ENCODE data around the gene CD83.

The CD83 gene

DNA sequence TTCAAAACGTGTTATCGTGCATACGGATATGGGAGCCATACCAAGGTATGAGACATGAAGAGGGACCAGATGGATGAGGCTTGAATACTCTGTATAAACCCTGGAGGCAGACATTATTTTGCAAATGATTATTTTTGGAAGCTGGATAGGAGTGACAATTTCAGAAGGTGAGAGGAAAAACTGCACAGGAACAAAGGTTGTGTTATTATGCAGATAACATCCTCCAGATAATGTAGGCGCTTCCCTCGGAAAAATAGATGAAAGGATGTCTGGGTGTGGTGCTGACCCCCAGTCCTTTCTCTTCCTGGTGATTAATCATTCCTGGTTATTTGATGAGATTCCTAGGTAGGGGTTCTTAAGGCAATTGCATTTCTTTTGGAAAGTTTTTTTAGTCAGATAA, 36.4 kb upstream of the CD83 start:
- H3K4me3 ChIP-seq (replicated peaks; ENCODE audit: insufficient read depth, low read length) = no peak overlapping the region
- TF ChIP-seq, protein P1, sequence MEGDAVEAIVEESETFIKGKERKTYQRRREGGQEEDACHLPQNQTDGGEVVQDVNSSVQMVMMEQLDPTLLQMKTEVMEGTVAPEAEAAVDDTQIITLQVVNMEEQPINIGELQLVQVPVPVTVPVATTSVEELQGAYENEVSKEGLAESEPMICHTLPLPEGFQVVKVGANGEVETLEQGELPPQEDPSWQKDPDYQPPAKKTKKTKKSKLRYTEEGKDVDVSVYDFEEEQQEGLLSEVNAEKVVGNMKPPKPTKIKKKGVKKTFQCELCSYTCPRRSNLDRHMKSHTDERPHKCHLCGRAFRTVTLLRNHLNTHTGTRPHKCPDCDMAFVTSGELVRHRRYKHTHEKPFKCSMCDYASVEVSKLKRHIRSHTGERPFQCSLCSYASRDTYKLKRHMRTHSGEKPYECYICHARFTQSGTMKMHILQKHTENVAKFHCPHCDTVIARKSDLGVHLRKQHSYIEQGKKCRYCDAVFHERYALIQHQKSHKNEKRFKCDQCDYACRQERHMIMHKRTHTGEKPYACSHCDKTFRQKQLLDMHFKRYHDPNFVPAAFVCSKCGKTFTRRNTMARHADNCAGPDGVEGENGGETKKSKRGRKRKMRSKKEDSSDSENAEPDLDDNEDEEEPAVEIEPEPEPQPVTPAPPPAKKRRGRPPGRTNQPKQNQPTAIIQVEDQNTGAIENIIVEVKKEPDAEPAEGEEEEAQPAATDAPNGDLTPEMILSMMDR (IDR thresholded peaks at IDR 0.05; ENCODE audit: insufficient read depth, low read length) = no peak
- no peak for TF ChIP-seq SPI1 (IDR thresholded peaks at IDR 0.05; ENCODE audit: borderline replicate concordance, low read depth)
- no peak for TF ChIP-seq POLR2AphosphoS5 (IDR thresholded peaks at IDR 0.05; ENCODE audit: low read depth)
- TF ChIP-seq, protein P2, sequence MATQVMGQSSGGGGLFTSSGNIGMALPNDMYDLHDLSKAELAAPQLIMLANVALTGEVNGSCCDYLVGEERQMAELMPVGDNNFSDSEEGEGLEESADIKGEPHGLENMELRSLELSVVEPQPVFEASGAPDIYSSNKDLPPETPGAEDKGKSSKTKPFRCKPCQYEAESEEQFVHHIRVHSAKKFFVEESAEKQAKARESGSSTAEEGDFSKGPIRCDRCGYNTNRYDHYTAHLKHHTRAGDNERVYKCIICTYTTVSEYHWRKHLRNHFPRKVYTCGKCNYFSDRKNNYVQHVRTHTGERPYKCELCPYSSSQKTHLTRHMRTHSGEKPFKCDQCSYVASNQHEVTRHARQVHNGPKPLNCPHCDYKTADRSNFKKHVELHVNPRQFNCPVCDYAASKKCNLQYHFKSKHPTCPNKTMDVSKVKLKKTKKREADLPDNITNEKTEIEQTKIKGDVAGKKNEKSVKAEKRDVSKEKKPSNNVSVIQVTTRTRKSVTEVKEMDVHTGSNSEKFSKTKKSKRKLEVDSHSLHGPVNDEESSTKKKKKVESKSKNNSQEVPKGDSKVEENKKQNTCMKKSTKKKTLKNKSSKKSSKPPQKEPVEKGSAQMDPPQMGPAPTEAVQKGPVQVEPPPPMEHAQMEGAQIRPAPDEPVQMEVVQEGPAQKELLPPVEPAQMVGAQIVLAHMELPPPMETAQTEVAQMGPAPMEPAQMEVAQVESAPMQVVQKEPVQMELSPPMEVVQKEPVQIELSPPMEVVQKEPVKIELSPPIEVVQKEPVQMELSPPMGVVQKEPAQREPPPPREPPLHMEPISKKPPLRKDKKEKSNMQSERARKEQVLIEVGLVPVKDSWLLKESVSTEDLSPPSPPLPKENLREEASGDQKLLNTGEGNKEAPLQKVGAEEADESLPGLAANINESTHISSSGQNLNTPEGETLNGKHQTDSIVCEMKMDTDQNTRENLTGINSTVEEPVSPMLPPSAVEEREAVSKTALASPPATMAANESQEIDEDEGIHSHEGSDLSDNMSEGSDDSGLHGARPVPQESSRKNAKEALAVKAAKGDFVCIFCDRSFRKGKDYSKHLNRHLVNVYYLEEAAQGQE (IDR thresholded peaks at IDR 0.05; ENCODE audit: insufficient replicate concordance, low read depth) = no peak
- no peak for TF ChIP-seq GABPA (IDR thresholded peaks at IDR 0.05; ENCODE audit: low read depth)
- DNase-seq (ENCODE audit: low read depth in 1 of 2, low spot score in 1 of 2) = no peak
- no peaks in the 10 kb centered on the region for H3K27me3 ChIP-seq (ENCODE audit: insufficient read depth, poor library complexity, severe bottlenecking)
- no peak overlapping the region for H3K27ac ChIP-seq (replicated peaks)

DNA sequence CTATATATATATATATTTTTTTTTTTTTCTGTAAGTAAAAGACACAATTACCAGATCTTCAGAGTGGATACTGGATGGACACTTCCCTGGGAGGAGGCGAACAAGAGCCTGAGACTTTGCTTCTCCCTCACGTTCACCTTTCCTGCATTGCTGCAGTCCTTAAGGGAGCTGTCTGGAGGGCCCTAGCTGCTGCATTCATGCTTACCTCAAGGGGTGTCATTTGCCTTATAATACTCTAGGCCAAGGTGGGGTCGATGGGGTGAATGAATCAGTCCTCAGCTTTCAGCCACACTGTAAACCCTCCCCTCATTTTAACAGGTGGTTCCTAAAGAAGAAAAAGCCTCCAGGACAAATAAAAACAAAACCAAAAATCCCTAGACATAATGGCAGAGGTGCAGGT, 34.8 kb upstream of the CD83 start:
- DNase-seq (ENCODE audit: low read depth in 1 of 2, low spot score in 1 of 2) = no peak
- H3K27me3 ChIP-seq (ENCODE audit: insufficient read depth, poor library complexity, severe bottlenecking) = no peaks in the 10 kb centered on the region
- TF ChIP-seq SPI1 (IDR thresholded peaks at IDR 0.05; ENCODE audit: borderline replicate concordance, low read depth) = no peak
- TF ChIP-seq, protein P2 (IDR thresholded peaks at IDR 0.05; ENCODE audit: insufficient replicate concordance, low read depth) = no peak
- H3K4me3 ChIP-seq (replicated peaks; ENCODE audit: insufficient read depth, low read length) = no peak overlapping the region
- no peak overlapping the region for H3K27ac ChIP-seq (replicated peaks)

DNA sequence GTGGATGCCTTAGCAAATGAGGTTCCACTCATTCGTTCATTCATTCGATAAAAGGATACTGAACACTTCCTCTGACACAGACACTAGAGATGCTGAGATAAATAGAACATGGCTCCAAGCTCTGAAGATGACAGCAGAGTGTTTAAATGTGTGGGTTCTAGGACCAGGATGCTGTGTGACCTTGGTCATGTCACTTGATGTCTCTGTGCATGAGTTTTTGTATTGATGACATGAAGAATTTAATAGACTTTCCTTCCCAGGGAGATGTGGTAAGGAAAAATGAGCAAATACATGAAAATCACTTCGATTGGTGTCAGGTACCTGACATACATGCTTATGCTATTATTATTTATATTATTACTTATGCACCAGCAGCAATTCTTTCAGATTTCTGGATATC, 34.3 kb upstream of the CD83 start:
- Histone ChIP-seq H3K27ac (replicated peaks) (no peak overlapping the region), H3K4me3 (replicated peaks; ENCODE audit: insufficient read depth, low read length) (no peak overlapping the region), H3K27me3 (ENCODE audit: insufficient read depth, poor library complexity, severe bottlenecking) (no peaks in the 10 kb centered on the region)
- TF ChIP-seq POLR2AphosphoS5 (IDR thresholded peaks at IDR 0.05; ENCODE audit: low read depth) (no peak), GABPA (IDR thresholded peaks at IDR 0.05; ENCODE audit: low read depth) (no peak), SPI1 (IDR thresholded peaks at IDR 0.05; ENCODE audit: borderline replicate concordance, low read depth) (no peak)
- TF ChIP-seq, protein P2 (IDR thresholded peaks at IDR 0.05; ENCODE audit: insufficient replicate concordance, low read depth) = no peak
- DNase-seq (ENCODE audit: low read depth in 1 of 2, low spot score in 1 of 2) = no peak

DNA sequence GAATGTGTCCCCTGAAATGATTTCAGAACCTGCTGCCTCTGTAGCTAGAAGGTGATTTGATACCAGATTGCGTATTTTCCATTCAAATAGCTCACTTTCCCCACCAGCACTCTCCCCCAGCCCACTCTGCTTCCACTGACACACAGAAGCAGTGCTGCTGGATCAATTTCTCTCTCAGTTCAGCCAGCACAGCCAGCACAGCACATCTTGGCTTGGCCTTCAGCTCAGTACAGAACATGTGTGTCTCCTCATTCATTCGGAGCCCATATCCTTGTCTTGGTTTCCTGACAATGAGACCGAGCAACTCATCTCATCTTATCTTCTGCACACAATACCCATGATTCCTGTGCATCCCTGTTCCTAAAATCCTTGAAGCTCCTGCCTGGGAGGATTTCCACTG, 33.8 kb upstream of the CD83 start:
- DNase-seq (ENCODE audit: low read depth in 1 of 2, low spot score in 1 of 2) = no peak
- no peak overlapping the region for H3K27ac ChIP-seq (replicated peaks)
- H3K27me3 ChIP-seq (ENCODE audit: insufficient read depth, poor library complexity, severe bottlenecking) = no peaks in the 10 kb centered on the region
- TF ChIP-seq, protein P2 (IDR thresholded peaks at IDR 0.05; ENCODE audit: insufficient replicate concordance, low read depth) = no peak
- TF ChIP-seq, protein P1 (IDR thresholded peaks at IDR 0.05; ENCODE audit: insufficient read depth, low read length) = no peak
- TF ChIP-seq SPI1 (IDR thresholded peaks at IDR 0.05; ENCODE audit: borderline replicate concordance, low read depth) (no peak), GABPA (IDR thresholded peaks at IDR 0.05; ENCODE audit: low read depth) (no peak), POLR2AphosphoS5 (IDR thresholded peaks at IDR 0.05; ENCODE audit: low read depth) (no peak)
- H3K4me3 ChIP-seq (replicated peaks; ENCODE audit: insufficient read depth, low read length) = no peak overlapping the region
